H9 (cell line): ENCODE measurements around the gene LCE6A. TPM values are rescaled to one million over a fixed set of nuclear protein-coding genes. Genes with fewer than 3 reads are reported as not detected.

ENCODE experiments used
- DNase-seq: peaks from one replicate; pipeline ENCODE4 v3.0.0-alpha.2; 2017
- H2AFZ ChIP-seq: one replicate; pipeline ENCODE4 v1.6.1; 2013; ENCODE audit warnings: mild to moderate bottlenecking, low read length, control low read depth, moderate library complexity
- H2AK5ac ChIP-seq: 2 replicates; pipeline ENCODE4 v1.6.1; 2013; ENCODE audit warnings: low read length, control low read depth, mixed read lengths; ENCODE audit not compliant: insufficient read length
- H2BK120ac ChIP-seq: one replicate; pipeline ENCODE4 v1.6.1; 2013; ENCODE audit warnings: low read depth, mild to moderate bottlenecking, low read length, control low read depth, inconsistent platforms; ENCODE audit not compliant: poor library complexity, severe bottlenecking
- H2BK12ac ChIP-seq: 2 replicates; pipeline ENCODE4 v1.6.1; 2013; ENCODE audit warnings: low read length, control low read depth, mixed read lengths, low read depth; ENCODE audit not compliant: insufficient read length
- H2BK15ac ChIP-seq: 2 replicates; pipeline ENCODE4 v1.6.1; 2013; ENCODE audit warnings: low read depth, low read length, control low read depth
- H2BK20ac ChIP-seq: one replicate; pipeline ENCODE4 v1.6.1; 2013; ENCODE audit warnings: low read depth, mild to moderate bottlenecking, low read length, control low read depth, inconsistent platforms; ENCODE audit not compliant: poor library complexity, severe bottlenecking
- H2BK5ac ChIP-seq: 2 replicates; pipeline ENCODE4 v1.6.1; 2013; ENCODE audit warnings: low read length, control low read depth, mixed read lengths; ENCODE audit not compliant: insufficient read length
- H3K14ac ChIP-seq: 2 replicates; pipeline ENCODE4 v1.6.1; 2013; ENCODE audit warnings: low read length, control low read depth; ENCODE audit not compliant: insufficient read depth
- H3K18ac ChIP-seq: 2 replicates; pipeline ENCODE4 v1.6.1; 2013; ENCODE audit warnings: low read depth, mild to moderate bottlenecking, mixed read lengths, low read length, control low read depth; ENCODE audit not compliant: insufficient read length
- H3K23ac ChIP-seq: 2 replicates; pipeline ENCODE4 v1.6.1; 2013; ENCODE audit warnings: low read length, control low read depth, mixed read lengths, low read depth; ENCODE audit not compliant: insufficient read length
- H3K23me2 ChIP-seq: 2 replicates; pipeline ENCODE4 v1.6.1; 2013; ENCODE audit warnings: low read depth, mild to moderate bottlenecking, mixed read lengths, low read length, control low read depth; ENCODE audit not compliant: insufficient read length, poor library complexity, severe bottlenecking
- H3K27ac ChIP-seq: 2 replicates; pipeline ENCODE4 v1.5.1; 2013; ENCODE audit warnings: low read length, control low read depth, mixed read lengths, low read depth; ENCODE audit not compliant: insufficient read length
- H3K27me3 ChIP-seq: 2 replicates; pipeline ENCODE4 v1.6.1; 2013; ENCODE audit warnings: low read length, control low read depth, inconsistent platforms; ENCODE audit not compliant: insufficient read depth
- H3K4ac ChIP-seq: 2 replicates; pipeline ENCODE4 v1.6.1; 2013; ENCODE audit warnings: low read depth, mild to moderate bottlenecking, control low read depth, inconsistent platforms, low read length, moderate library complexity
- H3K4me1 ChIP-seq: 2 replicates; pipeline ENCODE4 v1.6.1; 2013; ENCODE audit warnings: low read length, control low read depth, inconsistent platforms; ENCODE audit not compliant: insufficient read depth
- H3K4me2 ChIP-seq: 2 replicates; pipeline ENCODE4 v1.6.1; 2013; ENCODE audit warnings: low read length, control low read depth, mixed read lengths; ENCODE audit not compliant: insufficient read length, insufficient read depth
- H3K56ac ChIP-seq: 2 replicates; pipeline ENCODE4 v1.6.1; 2013; ENCODE audit warnings: low read depth, mild to moderate bottlenecking, mixed read lengths, low read length, control low read depth; ENCODE audit not compliant: insufficient read length
- H3K79me1 ChIP-seq: 2 replicates; pipeline ENCODE4 v1.6.1; 2013; ENCODE audit warnings: low read depth, mild to moderate bottlenecking, moderate library complexity, low read length, control low read depth, inconsistent platforms; ENCODE audit not compliant: insufficient read depth, poor library complexity, severe bottlenecking
- H3K79me2 ChIP-seq: 2 replicates; pipeline ENCODE4 v1.6.1; 2013; ENCODE audit warnings: low read length, control low read depth, inconsistent platforms; ENCODE audit not compliant: insufficient read depth
- H3K9ac ChIP-seq: 2 replicates; pipeline ENCODE4 v1.6.1; 2013; ENCODE audit warnings: low read length, control low read depth, mixed read lengths; ENCODE audit not compliant: insufficient read length; ENCODE audit errors: extremely low read depth
- H3K9me3 ChIP-seq: one replicate; pipeline ENCODE4 v1.6.1; 2013; ENCODE audit warnings: low read depth, low read length, inconsistent platforms; ENCODE audit not compliant: control insufficient read depth
- H3T11ph ChIP-seq: one replicate; pipeline ENCODE4 v1.6.1; 2013; ENCODE audit warnings: mild to moderate bottlenecking, low read length, control low read depth, inconsistent platforms
- H4K20me1 ChIP-seq: one replicate; pipeline ENCODE4 v1.6.1; 2013; ENCODE audit not compliant: control insufficient read depth, insufficient read length, insufficient read depth
- H4K5ac ChIP-seq: 2 replicates; pipeline ENCODE4 v1.6.1; 2013; ENCODE audit warnings: low read depth, mild to moderate bottlenecking, mixed read lengths, low read length, control low read depth; ENCODE audit not compliant: insufficient read length
- H4K8ac ChIP-seq: replicated peaks from 2 replicates; pipeline ENCODE4 v1.6.1; 2013; ENCODE audit warnings: low read length, control low read depth, mixed read lengths, low read depth; ENCODE audit not compliant: insufficient read length
- H4K91ac ChIP-seq: 2 replicates; pipeline ENCODE4 v1.6.1; 2013; ENCODE audit warnings: low read depth, mild to moderate bottlenecking, moderate library complexity, mixed read lengths, low read length, control low read depth; ENCODE audit not compliant: insufficient read length
- H3K27ac Mint-ChIP-seq, 3 experiments: 2 replicates in 2 of 3; 3 replicates in 1 of 3; pipeline ENCODE4 v1.8.0; 2020 to 2021; ENCODE audit warnings: mixed read lengths in 3 of 3, mild to moderate bottlenecking in 1 of 3, moderate library complexity in 1 of 3
- H3K27me3 Mint-ChIP-seq: 2 replicates; pipeline ENCODE4 v1.8.0; 2021; ENCODE audit warnings: low read depth, mild to moderate bottlenecking, moderate library complexity, mixed read lengths
- H3K36me3 Mint-ChIP-seq, 3 experiments: 2 replicates in 2 of 3; 3 replicates in 1 of 3; pipeline ENCODE4 v1.8.0; 2020 to 2021; ENCODE audit warnings: low read depth in 3 of 3, mixed read lengths in 3 of 3; ENCODE audit not compliant: insufficient read depth in 1 of 3
- H3K4me1 Mint-ChIP-seq, 2 experiments: 2 replicates each; pipeline ENCODE4 v1.8.0; 2020; ENCODE audit warnings: mixed read lengths in 2 of 2
- H3K4me3 Mint-ChIP-seq, 2 experiments: 2 replicates in 1 of 2; 3 replicates in 1 of 2; pipeline ENCODE4 v1.8.0; 2020 to 2021; ENCODE audit warnings: mild to moderate bottlenecking in 2 of 2, mixed read lengths in 2 of 2, moderate library complexity in 1 of 2
- H3K9me3 Mint-ChIP-seq, 2 experiments: 2 replicates in 1 of 2; 3 replicates in 1 of 2; pipeline ENCODE4 v1.8.0; 2020; ENCODE audit warnings: mild to moderate bottlenecking in 2 of 2, mixed read lengths in 2 of 2, moderate library complexity in 1 of 2
- whole genome bisulfite sequencing: extraction: QIAGEN DNeasy Blood & Tissue Kit; methylation state at CpG from one replicate; pipeline ENCODE4 v1.1.7; 2013; ENCODE audit warnings: missing lambda C conversion rate, low lambda C conversion rate, mixed read lengths; ENCODE audit not compliant: insufficient read length; ENCODE audit errors: extremely low coverage; 5-methylcytosine and 5-hydroxymethylcytosine counted together
- total RNA-seq: library from RNA; stranded (reverse); gene quantifications from 2 replicates; pipeline ENCODE4 v1.2.1, GENCODE V29; 2021
- TF ChIP-seq, protein P1 (sequence below): fragments of 200-600 bp; sonication (generic); conservative IDR thresholded peaks from 3 replicates; pipeline ENCODE4 v1.8.0; 2021; ENCODE audit warnings: antibody characterized with exemption, mild to moderate bottlenecking

The LCE6A gene
- total RNA-seq, 1 experiment from 2014 or later: not detected

DNA sequence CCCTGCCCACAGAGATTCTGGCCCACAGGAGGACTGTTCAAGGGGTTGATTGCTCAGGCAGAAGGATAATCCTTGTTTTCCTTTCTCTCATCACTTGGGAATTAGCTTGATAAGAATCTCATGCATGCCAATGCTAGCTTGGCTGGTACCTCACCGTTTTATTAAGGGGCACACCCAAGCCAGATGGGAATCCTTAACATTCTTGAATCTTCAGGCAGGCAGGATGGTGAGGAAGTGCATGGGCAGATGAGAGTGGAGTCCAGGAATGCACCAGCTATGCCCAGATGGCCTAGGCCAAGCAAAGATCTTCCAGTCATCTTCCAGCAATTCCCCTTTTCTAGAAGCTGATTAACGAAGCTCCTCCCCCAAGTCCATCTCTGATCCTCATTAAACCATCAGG, 13.0 kb downstream of the LCE6A start:
- Histone ChIP-seq H3K18ac (no peak overlapping the region), H3K9ac (no peak overlapping the region), H2BK120ac (no peak overlapping the region), H3K14ac (no peak overlapping the region), H3K23me2 (no peaks in the 10 kb centered on the region), H3K27me3 (no peaks in the 10 kb centered on the region), H4K20me1 (no peaks in the 10 kb centered on the region), H3K56ac (no peak overlapping the region), H4K5ac (no peak overlapping the region), H2AK5ac (no peak overlapping the region), H3K79me1 (no peaks in the 10 kb centered on the region), H3K4me2 (no peak overlapping the region), H3T11ph (no peak overlapping the region), H2BK20ac (no peak overlapping the region), H3K4ac (no peak overlapping the region), H3K23ac (no peak overlapping the region), H3K9me3 (peaks cover 78% of the 10 kb centered on the region), H2BK5ac (no peak overlapping the region), H4K91ac (no peak overlapping the region), H3K4me1 (no peaks in the 10 kb centered on the region), H3K27ac (no peak overlapping the region), H2BK15ac (no peak overlapping the region), H3K79me2 (no peaks in the 10 kb centered on the region), H2BK12ac (no peak overlapping the region), H2AFZ (no peak overlapping the region), H4K8ac (no peak overlapping the region)
- H3K36me3 Mint-ChIP-seq: peaks cover 2 to 22% (median 6%) of the 10 kb centered on the region in 3 experiments; a peak in 5 of 7 replicates
- H3K27ac Mint-ChIP-seq: no peak overlapping the region
- WGBS: no CpG with 5 or more reads among the region's 2 CpGs
- no peaks in the 10 kb centered on the region for H3K27me3 Mint-ChIP-seq
- H3K9me3 Mint-ChIP-seq: peaks cover 90 to 91% of the 10 kb centered on the region in 2 experiments
- no peaks in the 10 kb centered on the region for H3K4me1 Mint-ChIP-seq
- TF ChIP-seq, protein P1, sequence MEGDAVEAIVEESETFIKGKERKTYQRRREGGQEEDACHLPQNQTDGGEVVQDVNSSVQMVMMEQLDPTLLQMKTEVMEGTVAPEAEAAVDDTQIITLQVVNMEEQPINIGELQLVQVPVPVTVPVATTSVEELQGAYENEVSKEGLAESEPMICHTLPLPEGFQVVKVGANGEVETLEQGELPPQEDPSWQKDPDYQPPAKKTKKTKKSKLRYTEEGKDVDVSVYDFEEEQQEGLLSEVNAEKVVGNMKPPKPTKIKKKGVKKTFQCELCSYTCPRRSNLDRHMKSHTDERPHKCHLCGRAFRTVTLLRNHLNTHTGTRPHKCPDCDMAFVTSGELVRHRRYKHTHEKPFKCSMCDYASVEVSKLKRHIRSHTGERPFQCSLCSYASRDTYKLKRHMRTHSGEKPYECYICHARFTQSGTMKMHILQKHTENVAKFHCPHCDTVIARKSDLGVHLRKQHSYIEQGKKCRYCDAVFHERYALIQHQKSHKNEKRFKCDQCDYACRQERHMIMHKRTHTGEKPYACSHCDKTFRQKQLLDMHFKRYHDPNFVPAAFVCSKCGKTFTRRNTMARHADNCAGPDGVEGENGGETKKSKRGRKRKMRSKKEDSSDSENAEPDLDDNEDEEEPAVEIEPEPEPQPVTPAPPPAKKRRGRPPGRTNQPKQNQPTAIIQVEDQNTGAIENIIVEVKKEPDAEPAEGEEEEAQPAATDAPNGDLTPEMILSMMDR: no peak
- DNase-seq: no peak
- no peak overlapping the region for H3K4me3 Mint-ChIP-seq
